Activated CD4-positive, alpha-beta T cell treated with anti-CD3 and anti-CD28 coated beads, Interleukin-2, amount 50 U/mL, for 48 hours (primary cell): ENCODE results near the gene PLPP2.
A peak's percentile ranks its signal among the peaks of the same experiment; 100 is the strongest.

ENCODE experiments used
- DNase-seq, 2 experiments: peaks; one replicate each; pipeline ENCODE4 v3.0.0-alpha.2; 2020

The PLPP2 gene

GRCh38 chr19:313988-314815 lies 23.0 kb upstream of the PLPP2 start:
- DNase-seq = no peak

GRCh38 chr19:313169-313987 lies 22.2 kb upstream of the PLPP2 start:
- DNase-seq = no peak

- no peak for DNase-seq
These were observed 20.6 kb upstream of the PLPP2 start for GRCh38 chr19:311813-312261.

- no peak for DNase-seq
These were observed 19.7 kb upstream of the PLPP2 start for GRCh38 chr19:310781-311496.

DNA sequence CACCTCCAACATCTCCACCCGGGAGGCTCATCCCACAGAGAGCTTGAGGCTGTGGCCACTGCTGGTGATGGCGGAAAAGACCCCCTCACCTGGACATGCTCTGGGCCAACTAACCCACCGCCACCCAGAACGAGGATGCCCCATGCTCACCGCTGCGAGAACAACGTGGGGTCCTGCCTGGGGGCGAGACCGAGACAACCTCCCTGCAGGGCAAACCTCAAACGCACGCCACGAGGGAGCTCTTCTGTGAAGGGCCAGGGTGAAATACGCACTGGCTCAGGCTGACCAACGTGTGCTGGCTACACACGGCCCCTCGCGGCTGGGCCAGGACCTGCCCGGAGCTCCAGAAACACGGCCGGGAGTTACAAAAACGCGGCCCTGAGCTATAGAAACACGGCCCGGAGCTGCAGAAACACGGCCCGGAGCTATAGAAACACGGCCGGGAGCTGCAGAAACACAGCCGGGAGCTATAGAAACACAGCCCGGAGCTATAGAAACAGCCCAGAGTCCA lies 19.0 kb upstream of the PLPP2 start:
- DNase-seq = no peak

DNA sequence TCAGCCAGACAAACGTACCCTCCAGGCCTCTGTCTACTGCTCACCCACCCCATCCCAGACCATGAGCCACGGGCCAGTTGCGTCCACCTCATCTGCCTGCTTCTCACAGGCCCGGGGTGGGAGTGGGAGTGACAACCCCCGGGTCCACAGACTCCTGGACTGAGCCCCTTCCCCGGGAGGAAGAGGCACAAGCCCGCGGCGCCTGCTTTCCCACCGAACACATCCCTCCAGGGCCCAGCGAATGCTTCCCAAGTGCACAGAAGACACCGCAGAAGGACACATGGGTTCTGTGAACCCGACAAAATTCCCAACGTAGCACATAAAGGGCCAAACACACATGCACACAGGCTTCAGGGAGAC lies 18.0 kb upstream of the PLPP2 start:
- no peak for DNase-seq

DNA sequence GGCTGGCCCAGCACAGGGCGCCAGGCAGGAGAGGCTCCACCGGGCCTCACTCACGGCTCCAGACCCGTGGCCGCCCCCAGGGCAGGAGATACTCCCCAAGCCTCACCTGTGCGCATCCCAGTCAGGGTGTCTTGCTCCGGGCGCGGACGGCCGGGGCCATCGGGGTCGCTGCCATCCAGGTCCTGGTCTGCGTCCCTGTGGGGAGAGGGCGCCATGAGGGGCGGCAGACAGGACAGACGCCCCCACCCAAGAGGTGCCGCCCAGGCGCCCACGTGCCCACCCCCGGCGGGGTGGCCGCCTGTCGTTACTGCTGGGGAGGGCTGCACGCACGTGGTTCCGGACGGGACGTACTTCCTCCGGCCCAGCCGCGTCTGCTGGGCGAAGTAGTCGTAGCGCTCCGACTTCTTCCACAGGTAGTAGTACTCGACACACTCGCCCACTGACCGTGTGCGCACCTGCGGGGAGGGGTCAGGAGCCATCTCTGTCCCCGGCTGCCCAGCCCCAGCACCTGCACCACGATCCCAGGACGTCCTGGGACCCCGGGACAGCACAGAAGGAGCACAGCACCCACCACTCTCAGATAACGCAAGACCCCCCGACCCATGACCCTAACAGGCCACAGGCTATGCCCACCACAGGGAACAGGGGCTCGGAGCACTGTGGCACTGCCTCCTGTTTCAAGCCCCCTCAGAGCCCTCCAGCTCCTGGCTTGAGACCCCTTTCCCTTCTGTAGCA lies 17.4 kb upstream of the PLPP2 start:
- no peak for DNase-seq

GRCh38 chr19:307793-308420 lies 16.7 kb upstream of the PLPP2 start:
- no peak for DNase-seq

DNA sequence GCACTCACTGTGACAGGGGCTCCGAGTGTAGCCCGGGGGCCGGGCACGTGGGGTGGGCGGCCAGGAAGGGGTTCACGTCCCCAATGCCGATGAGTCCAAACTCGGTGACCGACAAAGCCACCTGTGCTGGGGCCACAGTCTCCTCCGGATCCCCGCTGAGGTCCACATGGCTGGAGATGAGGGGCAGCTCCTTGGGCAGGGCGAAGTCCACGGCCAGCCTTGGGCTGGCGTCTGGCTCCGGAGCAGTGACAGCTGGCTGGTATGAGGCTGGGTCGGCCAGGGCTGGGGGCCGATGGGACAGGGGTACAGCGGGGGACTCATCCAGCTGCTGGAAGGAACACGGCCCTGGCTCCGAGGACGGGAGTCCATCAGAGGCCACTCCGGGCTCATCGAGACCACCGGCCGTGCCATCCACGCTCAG lies 15.9 kb upstream of the PLPP2 start:
- DNase-seq = no peak

DNA sequence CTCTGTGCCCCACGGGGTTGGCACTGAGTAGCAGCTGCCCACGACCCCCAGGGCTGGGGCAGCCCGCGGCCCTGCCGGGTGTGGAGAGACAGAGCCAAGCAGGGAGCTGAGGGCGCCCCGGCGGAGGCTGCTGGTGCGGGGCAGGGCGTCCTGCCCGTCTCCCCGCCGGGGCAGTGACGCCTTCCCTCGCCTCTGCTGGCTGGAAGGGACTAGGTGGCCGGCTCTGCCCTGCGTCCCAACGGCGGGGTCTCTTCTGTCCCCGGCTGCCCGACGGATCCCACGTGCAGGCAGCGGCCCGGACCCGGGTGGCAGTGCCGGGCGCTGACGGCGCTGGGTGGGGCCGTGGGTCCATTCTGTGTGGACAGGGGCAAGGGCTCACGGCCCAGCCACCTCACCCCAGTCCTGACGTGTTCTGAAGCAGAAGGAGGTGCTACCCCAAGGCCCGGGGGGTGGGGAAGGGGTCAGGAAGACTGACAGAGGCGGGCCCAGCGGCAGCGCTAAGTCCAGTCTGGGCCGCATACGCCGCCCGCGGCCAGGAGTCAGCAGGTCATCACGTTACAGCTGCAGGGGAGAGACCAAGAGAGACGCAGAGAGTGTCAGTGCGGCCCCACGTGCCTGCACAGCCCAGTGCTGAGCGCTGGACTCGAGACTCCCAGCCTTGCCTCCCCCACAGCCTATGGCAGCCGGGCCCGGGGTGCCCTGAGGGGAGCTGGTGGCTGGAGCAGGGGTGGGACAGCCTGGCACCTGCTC lies 15.1 kb upstream of the PLPP2 start:
- DNase-seq = no peak

DNA sequence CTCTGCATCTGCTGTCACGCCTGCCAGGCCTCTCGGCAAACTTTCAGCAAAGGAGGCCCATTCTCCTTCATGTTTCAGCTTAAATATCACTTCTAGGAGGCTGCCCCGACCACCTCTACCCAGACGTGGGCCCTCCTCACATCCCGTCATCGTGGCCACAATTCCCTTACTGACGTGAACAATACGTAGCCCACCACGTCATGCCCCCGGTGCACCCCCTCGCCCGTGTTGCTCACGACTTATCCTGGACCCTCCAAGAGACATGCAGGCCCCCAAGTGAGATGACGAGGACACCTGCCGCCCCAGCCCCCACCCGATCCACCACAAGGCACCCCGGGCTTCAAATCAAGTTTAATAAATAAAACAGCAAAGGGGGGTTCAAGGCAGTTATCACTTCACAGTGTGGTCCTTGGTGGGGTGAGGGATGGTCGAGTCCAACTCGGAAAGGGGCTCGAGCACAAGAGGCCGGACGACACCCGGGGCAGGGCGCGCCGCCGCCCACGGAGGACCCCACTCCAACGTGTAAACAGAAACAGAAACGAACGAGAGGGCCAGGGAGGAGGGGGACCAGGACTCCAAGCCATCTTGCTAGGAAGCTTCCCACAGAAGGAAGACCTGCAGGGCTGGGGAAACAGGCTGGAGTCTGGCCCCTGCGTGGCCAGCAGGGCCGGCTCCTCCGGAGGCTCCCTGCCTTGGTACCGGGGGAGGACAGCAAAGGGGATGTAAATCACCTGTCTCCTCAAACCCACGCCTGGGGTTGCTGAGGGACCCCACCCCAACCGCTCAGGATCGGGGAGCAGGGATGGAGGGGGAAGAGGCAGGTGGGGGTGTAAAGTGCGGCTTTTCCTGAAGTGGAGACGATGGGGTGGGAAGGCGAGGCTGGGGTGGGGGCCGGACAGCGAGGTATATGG lies 14.3 kb upstream of the PLPP2 start:
- DNase-seq = no peak

DNA sequence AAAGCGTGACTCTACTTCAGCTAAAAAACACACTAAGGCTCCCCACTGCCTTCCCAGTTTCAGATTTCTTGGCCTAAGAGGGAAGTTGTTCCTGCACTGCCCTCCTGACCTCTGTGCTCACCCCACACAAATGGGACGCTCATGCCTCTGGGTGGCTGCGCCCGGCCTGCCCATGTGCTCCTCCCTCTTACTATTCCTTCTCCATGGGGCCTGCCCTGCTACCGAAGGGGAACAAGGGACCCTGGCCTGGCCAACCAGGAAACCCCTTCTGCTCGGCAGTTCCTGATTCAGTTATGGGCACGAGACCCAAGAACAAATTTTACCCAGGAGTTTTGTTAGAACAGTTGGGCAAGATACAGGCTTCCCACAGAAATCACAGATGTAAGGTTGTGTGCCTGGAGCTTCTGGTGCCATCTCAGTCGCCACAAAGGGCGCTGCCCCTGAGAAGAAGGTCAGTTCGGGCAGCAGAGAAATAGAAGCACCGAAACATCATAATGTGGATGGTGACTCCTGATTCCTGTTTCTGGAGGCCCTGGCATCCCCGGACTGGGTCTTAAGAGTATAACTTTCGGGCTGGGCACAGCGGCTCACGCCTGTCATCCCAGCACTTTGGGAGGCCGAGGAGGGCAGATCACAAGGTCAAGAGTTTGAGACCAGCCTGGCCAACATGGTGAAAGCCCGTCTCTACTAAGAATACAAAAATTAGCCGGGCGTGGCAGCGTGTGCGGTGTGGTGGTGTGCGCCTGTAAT lies 5.4 kb upstream of the PLPP2 start:
- no peak for DNase-seq

DNA sequence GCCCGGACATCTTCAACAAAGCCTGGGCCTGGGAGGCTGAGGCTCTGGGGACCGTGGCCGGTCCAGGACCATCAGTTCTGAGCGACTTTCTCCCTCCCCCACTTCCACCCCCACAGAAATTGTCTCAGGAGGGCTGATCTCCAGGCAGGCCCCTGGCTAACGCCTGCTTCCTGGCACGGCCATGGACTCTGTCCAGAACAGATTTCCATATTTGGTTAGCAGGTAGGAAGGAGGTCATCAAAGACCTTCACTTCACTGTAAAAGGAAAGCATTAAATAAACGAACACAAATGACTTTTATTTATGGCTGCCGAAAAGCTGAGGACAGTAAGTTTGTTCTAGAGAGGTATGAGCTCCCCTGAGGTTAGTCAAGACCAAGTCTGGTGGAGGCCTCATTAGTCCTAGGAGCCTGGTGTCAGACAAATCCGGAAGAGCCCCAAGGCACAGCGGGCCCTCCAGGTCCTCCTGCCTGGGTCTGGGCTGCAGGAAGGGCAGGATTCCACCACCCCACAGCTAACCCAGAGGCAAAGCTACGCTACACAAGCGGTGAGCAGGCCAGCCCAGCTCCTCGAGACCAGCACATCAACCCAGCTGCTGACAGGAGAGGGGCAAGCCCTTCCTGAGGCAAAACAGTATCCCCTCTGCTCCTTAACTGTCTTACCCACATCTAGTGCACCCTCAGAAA lies 4.6 kb upstream of the PLPP2 start:
- no peak for DNase-seq

GRCh38 chr19:294946-295686 lies 3.9 kb upstream of the PLPP2 start:
- DNase-seq = peak; percentile 53 to 55

DNA sequence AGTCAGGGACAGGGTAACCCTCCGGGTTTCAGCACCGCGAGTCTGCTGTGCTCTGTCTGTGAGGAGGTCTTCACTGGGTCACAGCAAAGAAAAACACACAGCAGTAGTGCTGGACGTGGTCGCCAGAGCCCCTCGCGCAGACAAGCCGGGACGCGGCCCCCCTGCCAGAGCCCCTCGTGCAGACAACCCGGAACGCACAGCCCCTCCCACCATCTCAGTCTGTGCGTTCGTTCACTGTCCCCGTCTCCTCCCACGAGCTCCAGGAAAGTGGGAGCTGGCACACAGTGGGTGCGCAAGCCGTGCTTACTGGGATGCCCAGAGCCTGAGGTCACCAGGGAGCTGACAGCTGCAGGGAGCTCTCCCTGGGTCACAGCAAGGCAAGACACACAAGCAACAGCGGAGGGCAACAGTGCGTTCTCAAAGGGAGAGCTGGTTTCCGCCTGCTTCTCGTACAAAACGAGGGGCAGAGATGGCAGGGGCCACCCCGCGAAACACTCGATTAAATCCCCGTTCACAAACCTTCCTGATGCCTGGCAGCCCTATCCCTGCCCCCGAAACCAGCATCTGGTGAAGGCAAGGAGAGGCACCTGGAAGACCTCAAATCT lies 3.2 kb upstream of the PLPP2 start:
- DNase-seq = no peak

GRCh38 chr19:293436-294110 lies 2.4 kb upstream of the PLPP2 start:
- DNase-seq = no peak

GRCh38 chr19:292951-293350 lies 1.7 kb upstream of the PLPP2 start:
- no peak for DNase-seq
